NCI-H146 treated with DMSO at 0.1 percent for 48 hours (cell line): ENCODE data around the gene CDK15.

Experiments
- DNase-seq: peaks from one replicate; lab custom pipeline; 2025; ENCODE audit not compliant: unreplicated experiment; lab: John Stamatoyannopoulos, UW

CDK15 gene

DNA sequence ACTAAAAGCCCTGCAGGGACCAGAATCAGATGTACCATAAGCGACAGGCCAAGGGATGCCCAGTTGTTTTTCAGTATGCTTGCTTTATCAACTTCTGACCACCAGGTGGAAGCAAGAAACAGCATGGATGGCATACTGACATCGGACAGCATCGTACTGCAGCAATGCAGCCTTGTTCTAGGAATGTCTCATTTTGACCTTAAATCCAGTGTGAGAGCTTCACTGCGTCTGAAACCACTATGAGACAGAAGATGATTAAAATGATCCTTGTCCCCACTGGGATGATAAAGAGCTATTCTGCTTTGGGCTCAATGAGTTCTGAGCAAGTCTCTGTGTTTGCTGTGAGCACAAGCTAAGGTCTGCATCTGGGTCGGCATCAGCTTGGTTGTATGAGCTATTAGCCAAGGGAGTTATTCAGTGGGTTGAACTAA, 54.3 kb downstream of the CDK15 start:
- DNase-seq: no peak

DNA sequence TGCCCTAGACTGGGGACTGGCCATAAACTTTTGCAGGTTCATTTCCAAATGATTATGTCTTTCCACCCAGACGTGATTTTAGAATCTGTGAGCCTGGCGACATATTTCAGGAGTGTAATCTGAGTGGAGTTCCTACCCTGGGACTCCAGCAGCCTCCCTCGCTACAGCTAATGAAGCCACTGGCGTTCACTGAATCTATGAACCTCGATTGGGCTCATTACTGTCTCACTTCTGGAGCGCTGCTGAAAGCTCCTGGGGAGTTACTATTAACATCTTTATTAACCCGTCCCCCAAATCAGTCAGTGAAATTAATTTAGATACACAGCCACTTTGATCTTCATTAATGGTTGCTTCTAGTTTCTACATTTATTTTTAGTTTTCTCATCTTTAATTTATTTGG, 56.5 kb downstream of the CDK15 start:
- no peak for DNase-seq

DNA sequence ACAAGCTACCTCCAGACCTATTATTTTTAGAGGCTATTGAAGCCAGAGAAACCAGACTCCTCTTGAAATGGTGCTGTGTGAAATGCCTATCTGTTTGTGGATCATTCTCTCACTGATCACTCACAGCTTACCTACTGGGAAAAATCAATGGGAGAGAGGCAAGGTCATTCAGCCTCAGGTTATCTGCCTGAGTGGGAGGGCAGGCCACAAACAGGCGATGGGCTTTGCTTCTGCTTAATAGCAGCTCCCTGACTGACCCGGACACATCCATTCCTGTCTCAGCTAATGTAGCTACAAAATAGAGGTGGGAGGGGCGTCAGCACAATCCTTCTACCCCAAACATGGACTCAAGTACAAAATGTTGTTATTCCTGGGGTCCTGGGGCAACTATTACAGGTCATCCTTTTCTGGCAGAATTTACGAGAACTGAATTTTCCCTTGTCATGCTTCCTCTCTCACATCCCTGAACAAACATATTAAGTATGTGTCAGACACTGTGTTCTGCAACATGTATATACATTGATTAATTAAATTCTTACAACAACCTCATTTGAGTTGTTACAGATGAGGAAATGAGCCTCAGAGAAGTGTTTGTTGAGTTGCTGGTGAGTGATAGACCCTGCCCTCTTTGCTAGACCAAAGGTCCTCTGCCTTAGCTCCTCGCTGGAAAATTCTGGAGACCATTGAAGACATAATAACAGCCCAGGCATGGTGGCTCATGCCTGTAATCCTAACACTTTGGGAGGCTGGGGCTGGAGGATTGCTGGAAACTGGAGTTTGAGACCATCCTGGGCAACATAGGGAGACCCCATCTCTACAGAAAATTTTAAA, 60.5 kb downstream of the CDK15 start:
- no peak for DNase-seq

DNA sequence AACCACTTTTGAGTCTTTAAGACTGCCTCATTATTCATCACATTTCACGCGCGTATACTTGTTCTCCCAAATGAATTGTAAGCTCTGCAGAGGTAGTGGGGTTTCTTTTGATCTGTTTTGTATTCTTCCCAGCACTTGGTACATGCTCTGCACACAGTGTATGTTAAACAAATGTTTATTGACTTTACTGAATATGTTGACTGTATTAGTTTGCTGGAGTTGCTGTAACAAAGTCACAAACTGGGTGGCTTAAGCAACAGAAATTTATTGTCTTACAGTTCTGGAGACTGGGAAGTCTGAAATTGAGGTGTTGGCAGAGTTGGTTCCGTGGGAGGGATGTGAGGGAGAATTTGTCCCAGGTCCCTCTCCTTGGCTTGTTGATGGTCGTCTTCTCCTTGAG, 65.1 kb downstream of the CDK15 start:
- DNase-seq: no peak

- no peak for DNase-seq
Measured at GRCh38 chr2:201872591-201872990, 66.3 kb downstream of the CDK15 start.

- no peak for DNase-seq
Measured at GRCh38 chr2:201879996-201880395, 73.7 kb downstream of the CDK15 start.

- DNase-seq: no peak
Measured at GRCh38 chr2:201880579-201880978, 74.2 kb downstream of the CDK15 start.

DNA sequence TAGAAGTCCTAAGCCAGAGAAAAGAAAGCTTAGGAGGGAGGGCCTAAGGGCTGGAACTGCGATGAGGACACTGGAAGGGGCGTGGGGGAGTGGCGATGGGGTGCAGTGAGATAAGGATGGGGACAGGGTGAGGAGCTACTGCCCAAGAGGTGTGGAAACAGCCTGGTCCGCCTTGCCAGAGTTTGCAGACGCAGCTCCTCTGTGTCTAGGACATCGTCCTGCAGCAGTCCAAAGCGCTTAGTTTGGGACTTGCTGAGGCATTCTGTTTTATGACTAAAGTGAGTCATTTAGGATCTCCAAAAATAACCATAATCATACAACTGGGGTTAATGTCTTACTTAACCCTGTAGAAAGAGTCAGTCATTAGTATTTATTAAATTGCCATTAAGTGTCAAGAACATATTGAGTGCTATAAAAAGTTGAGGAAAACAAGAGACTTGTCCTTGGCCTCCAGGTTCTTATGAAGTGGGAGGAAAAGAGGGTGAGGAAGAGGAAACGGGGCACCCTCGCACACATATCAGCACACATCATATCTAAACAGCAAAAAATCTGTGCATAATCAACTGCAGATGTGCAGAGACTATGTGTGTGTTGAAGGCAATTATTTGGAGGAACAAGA, 74.8 kb downstream of the CDK15 start:
- DNase-seq: no peak

DNA sequence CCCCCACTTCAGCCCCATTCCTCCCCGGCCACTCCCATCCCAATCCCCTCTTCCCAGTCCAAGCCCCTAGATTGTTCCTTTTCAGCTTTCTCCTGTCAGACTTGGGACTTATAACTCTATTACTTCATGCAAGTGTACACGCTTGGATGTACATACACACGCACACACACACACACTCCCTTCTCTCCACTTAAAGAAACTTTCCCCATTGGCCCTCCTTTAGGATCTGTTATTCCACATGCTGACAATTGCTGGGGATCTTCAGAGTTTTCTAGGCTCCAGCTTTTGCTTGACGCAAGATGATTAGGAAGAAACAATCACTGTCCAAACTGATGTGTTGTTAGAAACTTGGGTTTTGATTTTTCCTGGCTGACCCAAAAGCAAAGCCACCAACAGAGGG, 75.4 kb downstream of the CDK15 start:
- DNase-seq: no peak

- DNase-seq: no peak
Measured at GRCh38 chr2:201882353-201883090, 76.2 kb downstream of the CDK15 start.

- no peak for DNase-seq
Measured at GRCh38 chr2:201883606-201884369, 77.5 kb downstream of the CDK15 start.

- DNase-seq: no peak
Measured at GRCh38 chr2:201886504-201886903, 80.2 kb downstream of the CDK15 start.

DNA sequence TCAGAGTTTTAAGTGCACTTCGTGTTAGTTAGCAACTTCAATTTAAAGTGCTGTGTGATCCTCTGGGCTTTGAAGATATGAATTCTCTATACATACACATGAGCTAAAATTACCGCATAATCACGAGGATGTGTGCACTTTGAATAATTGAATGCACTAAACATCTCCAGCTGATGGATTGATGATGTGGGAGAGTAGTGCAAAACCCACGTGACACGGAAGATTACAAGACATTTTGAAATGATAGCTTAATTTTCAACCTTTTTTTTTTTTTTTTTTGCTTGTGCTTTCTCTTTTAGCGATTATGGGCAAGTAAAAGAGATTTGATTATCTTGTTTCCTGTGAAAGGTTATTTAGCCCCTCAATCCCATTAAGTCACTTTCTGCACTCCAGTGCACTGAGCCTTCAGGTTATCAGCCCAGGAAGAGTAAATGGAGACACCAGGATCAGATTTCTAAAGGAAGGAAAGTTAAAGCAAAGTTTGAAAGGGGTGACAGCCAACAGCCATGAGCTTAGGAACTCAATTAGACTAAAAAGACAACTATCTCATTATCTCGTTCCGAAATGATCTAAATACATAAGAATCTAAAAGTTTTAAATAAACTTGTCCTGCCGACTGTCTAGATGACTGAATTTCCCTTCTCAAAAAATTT, 81.6 kb downstream of the CDK15 start:
- DNase-seq: no peak

DNA sequence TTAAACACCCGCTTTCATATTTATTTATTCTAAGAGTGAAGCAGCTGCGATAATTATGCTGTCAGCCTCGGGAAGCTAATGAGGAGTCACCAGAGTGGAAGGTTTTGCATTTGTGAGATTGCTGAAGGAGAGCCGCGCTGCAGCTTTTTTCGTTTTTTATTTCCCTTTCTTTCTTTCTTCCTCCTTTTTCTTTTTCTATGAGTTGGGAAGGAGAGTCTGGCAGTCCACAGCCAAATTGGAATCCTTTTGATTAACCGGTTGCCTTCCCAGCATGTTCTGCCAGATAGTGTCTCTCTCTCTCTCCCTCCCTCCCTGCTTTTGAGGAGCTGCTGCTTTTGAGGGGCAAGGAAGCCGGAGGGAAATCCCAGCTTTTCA, 82.1 kb downstream of the CDK15 start:
- no peak for DNase-seq

GRCh38 chr2:201890453-201890852, 84.1 kb downstream of the CDK15 start:
- DNase-seq: no peak

DNA sequence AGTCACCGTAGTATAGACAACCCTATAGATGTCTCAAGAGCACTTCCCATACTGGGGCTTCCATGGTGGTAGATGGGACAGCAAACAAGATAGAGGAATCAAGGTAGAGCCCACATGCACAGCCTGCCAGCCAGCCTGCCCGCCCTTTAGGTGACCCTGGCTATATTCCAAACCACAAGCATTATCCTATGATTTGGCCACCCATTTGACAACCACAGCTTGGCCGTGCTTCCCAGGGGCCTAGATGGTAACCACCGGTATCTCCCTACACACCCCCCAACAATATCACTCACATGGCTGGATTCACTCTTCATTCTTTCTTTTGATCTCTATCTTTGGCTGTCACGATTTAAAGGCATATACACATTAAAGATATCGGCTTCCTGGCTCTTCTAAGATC, 85.3 kb downstream of the CDK15 start:
- DNase-seq: no peak

DNA sequence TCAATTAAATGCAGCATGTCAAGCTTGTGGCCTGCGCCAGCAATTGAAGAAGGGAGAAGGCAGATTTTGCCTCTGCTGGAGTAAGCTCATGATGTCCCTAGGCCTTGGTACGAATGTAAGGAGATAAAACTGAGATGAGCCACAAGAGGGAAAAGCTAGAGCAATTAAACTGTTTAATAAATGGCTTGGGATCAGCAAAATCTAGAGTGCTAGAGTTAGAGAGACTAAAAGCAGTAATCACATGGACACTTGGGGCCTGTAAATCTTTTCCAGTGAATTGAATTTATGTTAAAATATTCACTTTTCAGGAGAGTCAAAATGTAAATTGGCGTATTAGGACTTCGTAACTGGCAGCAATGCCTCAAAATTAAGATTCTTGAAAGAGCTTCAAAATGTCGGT, 86.2 kb downstream of the CDK15 start:
- DNase-seq: no peak

GRCh38 chr2:201900362-201900761, 94.0 kb downstream of the CDK15 start:
- DNase-seq: no peak

GRCh38 chr2:201901786-201902185, 95.4 kb downstream of the CDK15 start:
- DNase-seq: no peak

DNA sequence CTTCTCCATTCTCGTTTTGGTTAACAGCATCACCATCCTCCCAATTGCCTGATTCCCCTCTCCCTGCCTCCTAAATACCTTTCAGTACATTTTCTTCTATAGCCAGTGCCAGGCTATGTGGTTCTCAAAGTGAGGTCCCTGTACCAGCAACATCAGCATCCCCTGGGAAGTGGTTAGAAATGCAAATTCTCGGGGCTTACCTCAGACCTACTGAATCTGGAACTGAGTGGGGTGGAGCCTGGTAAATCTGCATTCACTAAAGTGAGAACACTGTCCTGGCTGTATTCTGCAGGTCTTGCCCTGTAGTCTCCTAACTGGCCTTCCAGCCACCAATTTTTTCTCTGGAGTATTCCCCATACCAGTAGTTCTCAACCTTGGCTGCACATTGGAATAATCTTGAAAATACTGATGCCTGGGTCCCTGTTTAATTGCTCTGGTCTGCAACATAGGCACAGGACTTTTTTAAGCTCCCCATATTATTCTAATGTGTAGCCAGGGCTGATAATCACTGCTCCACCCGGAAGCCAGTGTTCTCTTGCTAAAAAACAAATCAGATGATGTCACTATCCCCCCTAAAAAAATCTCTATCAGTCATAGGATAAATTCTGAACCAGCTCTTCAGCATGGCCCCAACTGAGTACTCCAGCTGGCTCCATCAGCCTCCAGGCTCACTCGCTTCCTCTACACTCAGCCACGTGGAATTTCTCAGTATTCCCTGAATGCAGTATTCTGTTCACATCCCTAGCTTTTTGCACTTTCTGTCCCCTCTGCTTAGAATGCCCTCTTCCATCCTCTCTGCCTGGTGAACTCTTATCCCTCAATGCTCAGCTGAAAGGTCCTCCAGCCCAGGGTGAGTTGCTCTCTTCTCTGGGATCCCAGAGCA, 98.4 kb downstream of the CDK15 start:
- no peak for DNase-seq
